ENCODE data around the gene CPM. TPM values are rescaled to one million over a fixed set of nuclear protein-coding genes. Genes with fewer than 3 reads are reported as not detected.
A peak's percentile ranks its signal among the peaks of the same experiment; 100 is the strongest.
"Not testable (repeated sequence)": the region's sequence is repeated elsewhere in the genome, so short reads cannot be mapped to it uniquely, and the experiment has no call there.

The CPM gene
- total and polyA plus RNA-seq, 2 of the 4 experiments (the other 2 are of a cell fraction) = 2.0 to 8.8 TPM

GRCh38 chr12:68803948-68804656 is 128.9 kb downstream of the CPM start:
- no CpG with 5 or more reads among the region's 5 CpGs for WGBS, 2 experiments (ENCODE audit: extremely low coverage in 2 of 2, insufficient read length in 1 of 2)
- dilution Hi-C loops (cut with HindIII; ENCODE audit: low sequenced_read_pairs, unreplicated experiment) = no loop called here
- POLR2A ChIA-PET (ENCODE audit: unreplicated experiment) = no interaction called here

GRCh38 chr12:68802911-68803651 is 129.9 kb downstream of the CPM start:
- H3K4me1 ChIP-seq (ENCODE audit: control insufficient read depth, insufficient read depth, low read length); H3K9ac ChIP-seq (ENCODE audit: low read depth, low read length); H3K56ac ChIP-seq (ENCODE audit: extremely low read depth, insufficient read depth, low read length); BruUV-seq (replicated peaks); POLR2A ChIA-PET (ENCODE audit: unreplicated experiment); H3K14ac ChIP-seq (replicated peaks; ENCODE audit: low read depth, low read length); dilution Hi-C loops (cut with HindIII; ENCODE audit: low sequenced_read_pairs, unreplicated experiment); H4K91ac ChIP-seq (ENCODE audit: insufficient read depth, low read depth, low read length); H4K5ac ChIP-seq (ENCODE audit: low read depth, low read length); H3K9me3 ChIP-seq (ENCODE audit: control insufficient read depth, insufficient read depth, low read length); H2AFZ ChIP-seq (replicated peaks; ENCODE audit: low read length, poor library complexity); H2BK20ac ChIP-seq (ENCODE audit: low read depth, low read length); H3K79me1 ChIP-seq (ENCODE audit: low read depth in 1 of 2, low read length in 2 of 2); H3K4me2 ChIP-seq (ENCODE audit: low read depth, low read length); in situ Hi-C loops (cut with MboI; ENCODE audit: low sequenced_read_pairs); H3K36me3 ChIP-seq (ENCODE audit: control insufficient read depth, insufficient read depth, low read length); H2BK15ac ChIP-seq (ENCODE audit: low read depth, low read length); H3K23ac ChIP-seq (ENCODE audit: low read depth, low read length); H3K4ac ChIP-seq (ENCODE audit: low read depth, low read length); H2AK9ac ChIP-seq (replicated peaks; ENCODE audit: low read depth, low read length, poor library complexity); H3K9me1 ChIP-seq (ENCODE audit: insufficient read depth, low read length); H4K8ac ChIP-seq (ENCODE audit: low read depth in 2 of 2, low read length in 2 of 2); H2AK5ac ChIP-seq (ENCODE audit: low read depth, low read length); H3K18ac ChIP-seq (ENCODE audit: low read depth, low read length); H3K4me3 ChIP-seq (ENCODE audit: insufficient read depth, low read depth, low read length); H3K27me3 ChIP-seq (ENCODE audit: control insufficient read depth, insufficient read depth, low read length); CTCF ChIA-PET; H2BK120ac ChIP-seq (ENCODE audit: low read depth, low read length); H4K20me1 ChIP-seq (ENCODE audit: insufficient read depth, low read length): not testable (repeated sequence)
- intact Hi-C loops (cut with micrococcal nuclease) = loop anchor here (2.0 to 10.0 kb wide), 2 partner anchors 444 to 578 kb away; partner anchors contain the start of gene IL26
- DNase-seq = peak; percentile 57
- Histone ChIP-seq H3K27ac (ENCODE audit: insufficient read depth, low read length) (peak overlapping the region; percentile 59; the same call in 1 of the 2 replicates), H2BK5ac (ENCODE audit: low read depth, low read length, poor library complexity, severe bottlenecking) (peak overlapping the region; percentile 31)
- 84% methylated on average over 13 of the region's 19 CpGs; no CpG with 5 or more reads in 1 of the 2 experiments for WGBS, 2 experiments (ENCODE audit: extremely low coverage in 2 of 2, insufficient read length in 1 of 2)
- ATAC-seq (ENCODE audit: low read depth) = peak; percentile 5; the same call in 1 of the 2 replicates

More at GRCh38 chr12:68803948-68804656, 128.9 kb downstream of the CPM start:
- no peak overlapping the region for H2BK120ac ChIP-seq (ENCODE audit: low read depth, low read length)
- H4K20me1 ChIP-seq (ENCODE audit: insufficient read depth, low read length) = no peaks in the 10 kb centered on the region; the same call in 1 of the 2 replicates
- TF ChIP-seq FOS (IDR thresholded peaks at IDR 0.05; ENCODE audit: low read depth, low read length) (no peak), RFX5 (IDR thresholded peaks at IDR 0.05; ENCODE audit: low read depth, low read length) (no peak), MAZ (IDR thresholded peaks at IDR 0.05; ENCODE audit: borderline replicate concordance, low read depth, low read length) (no peak)
- no peak overlapping the region for H4K8ac ChIP-seq (ENCODE audit: low read depth in 2 of 2, low read length in 2 of 2)
- no peak overlapping the region for H2AK5ac ChIP-seq (ENCODE audit: low read depth, low read length)
- H3K79me1 ChIP-seq (ENCODE audit: low read depth in 1 of 2, low read length in 2 of 2) = peaks cover 0 to 6% of the 10 kb centered on the region in 2 experiments; a peak in 1 of 4 replicates
- peaks cover under 1% of the 10 kb centered on the region; the same call in 1 of the 2 replicates for H3K9me1 ChIP-seq (ENCODE audit: insufficient read depth, low read length)
- BruUV-seq (replicated peaks) = no TSS peak
- H3K23ac ChIP-seq (ENCODE audit: low read depth, low read length) = no peak overlapping the region
- H2BK5ac ChIP-seq (ENCODE audit: low read depth, low read length, poor library complexity, severe bottlenecking) = no peak overlapping the region
- H3K56ac ChIP-seq (ENCODE audit: extremely low read depth, insufficient read depth, low read length) = no peak overlapping the region
- H3K27ac ChIP-seq (ENCODE audit: insufficient read depth, low read length) = no peak overlapping the region
- H3K36me3 ChIP-seq (ENCODE audit: control insufficient read depth, insufficient read depth, low read length) = no peaks in the 10 kb centered on the region
- no peak overlapping the region for H3K4me2 ChIP-seq (ENCODE audit: low read depth, low read length)
- DNase-seq (no peak), ATAC-seq (ENCODE audit: low read depth) (no peak)
- no peak overlapping the region for H4K91ac ChIP-seq (ENCODE audit: insufficient read depth, low read depth, low read length)
- H3K14ac ChIP-seq (replicated peaks; ENCODE audit: low read depth, low read length) = no peak overlapping the region
- no peak overlapping the region for H3K4ac ChIP-seq (ENCODE audit: low read depth, low read length)
- no peak overlapping the region for H3K9ac ChIP-seq (ENCODE audit: low read depth, low read length)
- no peaks in the 10 kb centered on the region for H3K9me3 ChIP-seq (ENCODE audit: control insufficient read depth, insufficient read depth, low read length)
- H2AK9ac ChIP-seq (replicated peaks; ENCODE audit: low read depth, low read length, poor library complexity) = no peak overlapping the region
- H2AFZ ChIP-seq (replicated peaks; ENCODE audit: low read length, poor library complexity) = no peak overlapping the region
- H2BK20ac ChIP-seq (ENCODE audit: low read depth, low read length) = no peak overlapping the region
- in situ Hi-C loops (cut with MboI; ENCODE audit: low sequenced_read_pairs) (no loop called here), intact Hi-C loops (cut with micrococcal nuclease) (loop anchor here (2.0 to 10.0 kb wide), 2 partner anchors 445 to 579 kb away; partner anchors contain the start of gene IL26)
- H3K4me1 ChIP-seq (ENCODE audit: control insufficient read depth, insufficient read depth, low read length) = peaks cover 2% of the 10 kb centered on the region; the same call in 1 of the 2 replicates
- H4K5ac ChIP-seq (ENCODE audit: low read depth, low read length) = no peak overlapping the region
- CTCF ChIA-PET = no interaction called here
- H3K4me3 ChIP-seq (ENCODE audit: insufficient read depth, low read depth, low read length) = no peak overlapping the region
- H2BK15ac ChIP-seq (ENCODE audit: low read depth, low read length) = no peak overlapping the region
- H3K27me3 ChIP-seq (ENCODE audit: control insufficient read depth, insufficient read depth, low read length) = no peaks in the 10 kb centered on the region
- H3K18ac ChIP-seq (ENCODE audit: low read depth, low read length) = no peak overlapping the region
